Calu3 (cell line): ENCODE results near the gene MEIG1. TPM values are rescaled to one million over a fixed set of nuclear protein-coding genes. Genes with fewer than 3 reads are reported as not detected.
"Not testable (repeated sequence)": the region's sequence is repeated elsewhere in the genome, so short reads cannot be mapped to it uniquely, and the experiment has no call there.

Experiments
- BruUV-seq: library from RNA; stranded (reverse); fragments of 400-500 nt; replicated peaks from 2 replicates; lab custom pipeline; 2021; lab: Mats Ljungman, UMichigan
- CTCF ChIA-PET: fragments of 300-600 bp; sonication (Branson Sonifier 250); formaldehyde crosslinking; loops from one replicate; lab custom pipeline; 2022; ENCODE audit warnings: antibody characterized with exemption; lab: Charles Lee
- DNase-seq: peaks from one replicate; pipeline ENCODE4 v3.0.0; 2022
- H3K27ac Mint-ChIP-seq: one replicate; pipeline ENCODE4 v1.8.0; 2022; ENCODE audit warnings: mixed read lengths; ENCODE audit not compliant: unreplicated experiment
- H3K27me3 Mint-ChIP-seq: one replicate; pipeline ENCODE4 v1.8.0; 2022; ENCODE audit warnings: mixed read lengths; ENCODE audit not compliant: unreplicated experiment
- H3K36me3 Mint-ChIP-seq: one replicate; pipeline ENCODE4 v1.8.0; 2022; ENCODE audit warnings: mild to moderate bottlenecking, moderate library complexity, mixed read lengths; ENCODE audit not compliant: insufficient read depth, unreplicated experiment
- H3K4me1 Mint-ChIP-seq: one replicate; pipeline ENCODE4 v1.8.0; 2022; ENCODE audit warnings: mild to moderate bottlenecking, low read depth, mixed read lengths; ENCODE audit not compliant: unreplicated experiment
- H3K4me3 Mint-ChIP-seq: one replicate; pipeline ENCODE4 v1.8.0; 2022; ENCODE audit warnings: mild to moderate bottlenecking, low read depth, moderate library complexity, mixed read lengths; ENCODE audit not compliant: unreplicated experiment
- H3K9me3 Mint-ChIP-seq: one replicate; pipeline ENCODE4 v1.8.0; 2022; ENCODE audit warnings: low read depth, mixed read lengths; ENCODE audit not compliant: unreplicated experiment
- intact Hi-C: fragments of 100-400 bp; cut with micrococcal nuclease; formaldehyde crosslinking; loops from one replicate; pipeline ENCODE4 v1.10.0; 2022; ENCODE audit not compliant: unreplicated experiment
- total RNA-seq: library from RNA; stranded (reverse); gene quantifications from 2 replicates; pipeline ENCODE4 v1.2.3, GENCODE V29; 2022
- TF ChIP-seq, protein P1 (sequence below): fragments of 200-600 bp; IDR thresholded peaks from one replicate; pipeline ENCODE4 v1.8.0; 2022; ENCODE audit warnings: antibody characterized with exemption; ENCODE audit not compliant: unreplicated experiment

The MEIG1 gene
- total RNA-seq, 1 experiment from 2014 or later, result not detected

- intact Hi-C loops, result no loop called here
- H3K9me3 Mint-ChIP-seq, result no peaks in the 10 kb centered on the region
- no peak for DNase-seq
- CTCF ChIA-PET, result interaction anchor here (0.6 kb wide), 1 partner anchor 170 kb away, joined by 5 read pairs; no protein-coding TSS in a partner anchor
- no peak overlapping the region for H3K4me3 Mint-ChIP-seq
- no peaks in the 10 kb centered on the region for H3K36me3 Mint-ChIP-seq
- BruUV-seq, result no TSS peak
- H3K4me1 Mint-ChIP-seq, result no peaks in the 10 kb centered on the region
- TF ChIP-seq, protein P1, sequence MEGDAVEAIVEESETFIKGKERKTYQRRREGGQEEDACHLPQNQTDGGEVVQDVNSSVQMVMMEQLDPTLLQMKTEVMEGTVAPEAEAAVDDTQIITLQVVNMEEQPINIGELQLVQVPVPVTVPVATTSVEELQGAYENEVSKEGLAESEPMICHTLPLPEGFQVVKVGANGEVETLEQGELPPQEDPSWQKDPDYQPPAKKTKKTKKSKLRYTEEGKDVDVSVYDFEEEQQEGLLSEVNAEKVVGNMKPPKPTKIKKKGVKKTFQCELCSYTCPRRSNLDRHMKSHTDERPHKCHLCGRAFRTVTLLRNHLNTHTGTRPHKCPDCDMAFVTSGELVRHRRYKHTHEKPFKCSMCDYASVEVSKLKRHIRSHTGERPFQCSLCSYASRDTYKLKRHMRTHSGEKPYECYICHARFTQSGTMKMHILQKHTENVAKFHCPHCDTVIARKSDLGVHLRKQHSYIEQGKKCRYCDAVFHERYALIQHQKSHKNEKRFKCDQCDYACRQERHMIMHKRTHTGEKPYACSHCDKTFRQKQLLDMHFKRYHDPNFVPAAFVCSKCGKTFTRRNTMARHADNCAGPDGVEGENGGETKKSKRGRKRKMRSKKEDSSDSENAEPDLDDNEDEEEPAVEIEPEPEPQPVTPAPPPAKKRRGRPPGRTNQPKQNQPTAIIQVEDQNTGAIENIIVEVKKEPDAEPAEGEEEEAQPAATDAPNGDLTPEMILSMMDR, result no peak
- H3K27ac Mint-ChIP-seq, result no peak overlapping the region
- no peaks in the 10 kb centered on the region for H3K27me3 Mint-ChIP-seq
Observed at GRCh38 chr10:14967897-14968296, 8.7 kb downstream of the MEIG1 start.

DNA sequence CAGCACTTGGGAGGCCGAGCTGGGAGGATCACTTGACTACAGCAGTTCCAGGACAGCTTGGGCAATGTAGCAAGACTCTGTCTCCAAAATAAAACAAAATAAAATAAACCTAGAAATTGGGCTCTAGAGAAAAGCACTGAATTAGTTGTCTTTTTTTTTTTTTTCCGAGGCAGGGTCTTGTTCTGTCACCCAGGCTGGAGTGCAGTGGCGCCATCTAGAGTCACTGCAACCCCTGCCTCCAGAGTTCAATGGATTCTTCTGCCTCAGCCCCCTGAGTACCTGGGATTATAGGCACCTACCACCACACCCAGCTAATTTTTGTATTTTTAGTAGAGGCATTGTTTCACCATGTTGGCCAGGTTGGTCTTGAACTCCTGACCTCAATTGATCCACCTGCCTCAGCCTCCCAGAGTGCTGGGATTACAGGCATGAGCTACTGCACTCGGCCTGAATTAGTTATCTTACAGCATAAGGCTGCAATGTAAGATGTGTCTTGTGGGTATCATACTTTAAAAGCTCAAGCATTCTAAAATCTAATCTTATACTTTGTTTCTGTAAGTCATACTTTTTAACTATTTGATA is 12.8 kb downstream of the MEIG1 start:
- intact Hi-C loops, result no loop called here
- no peaks in the 10 kb centered on the region for H3K9me3 Mint-ChIP-seq
- H3K4me3 Mint-ChIP-seq, result no peak overlapping the region
- no peaks in the 10 kb centered on the region for H3K36me3 Mint-ChIP-seq
- TF ChIP-seq, protein P1, result peak; percentile 42
- no peak overlapping the region for H3K27ac Mint-ChIP-seq
- H3K27me3 Mint-ChIP-seq, result no peaks in the 10 kb centered on the region
- H3K4me1 Mint-ChIP-seq, result no peaks in the 10 kb centered on the region
- CTCF ChIA-PET, result interaction anchor here (0.7 to 1.5 kb wide), 3 partner anchors 243 to 775 kb away, joined by 3 to 4 read pairs (median 3); no protein-coding TSS in a partner anchor
- DNase-seq, result peak; percentile 44
- no TSS peak for BruUV-seq

DNA sequence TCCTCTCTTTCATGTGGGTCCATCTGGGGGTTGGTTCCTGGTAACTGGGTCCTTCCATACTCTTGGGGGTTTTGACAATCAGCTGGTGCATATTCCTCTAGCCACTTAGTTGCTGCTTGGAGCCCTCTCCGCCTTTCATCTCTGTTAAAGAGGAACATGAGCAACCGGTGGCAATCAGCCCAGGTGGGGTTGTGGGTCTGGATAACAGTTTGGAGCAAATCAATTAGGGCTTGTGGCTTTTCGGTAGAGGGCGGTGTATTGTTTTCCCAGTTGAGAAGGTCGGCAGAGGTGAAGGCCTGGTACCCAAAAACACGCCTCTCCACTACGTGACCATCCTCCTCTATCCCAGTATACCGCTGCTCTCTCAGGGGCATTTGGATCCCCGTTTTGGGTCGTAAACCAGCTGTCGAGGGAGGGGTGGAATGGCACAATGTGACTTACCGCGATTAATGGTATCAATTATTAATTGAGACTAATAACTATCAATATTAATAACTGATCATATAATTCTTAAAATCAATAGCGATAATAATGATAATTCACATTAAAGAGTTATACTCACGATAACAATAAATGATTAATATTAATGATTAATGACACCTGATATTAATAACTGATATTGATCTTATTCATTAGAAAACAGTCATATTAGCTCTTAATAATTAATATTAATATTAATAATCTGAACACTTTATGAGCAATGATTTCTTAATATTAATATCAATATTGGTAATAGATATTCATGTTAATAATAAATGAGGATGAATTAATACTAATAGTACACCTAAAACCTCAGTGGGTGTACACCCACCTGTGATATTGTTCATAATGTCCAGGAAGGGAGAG is 15.2 kb downstream of the MEIG1 start:
- intact Hi-C loops, result not testable (repeated sequence)

DNA sequence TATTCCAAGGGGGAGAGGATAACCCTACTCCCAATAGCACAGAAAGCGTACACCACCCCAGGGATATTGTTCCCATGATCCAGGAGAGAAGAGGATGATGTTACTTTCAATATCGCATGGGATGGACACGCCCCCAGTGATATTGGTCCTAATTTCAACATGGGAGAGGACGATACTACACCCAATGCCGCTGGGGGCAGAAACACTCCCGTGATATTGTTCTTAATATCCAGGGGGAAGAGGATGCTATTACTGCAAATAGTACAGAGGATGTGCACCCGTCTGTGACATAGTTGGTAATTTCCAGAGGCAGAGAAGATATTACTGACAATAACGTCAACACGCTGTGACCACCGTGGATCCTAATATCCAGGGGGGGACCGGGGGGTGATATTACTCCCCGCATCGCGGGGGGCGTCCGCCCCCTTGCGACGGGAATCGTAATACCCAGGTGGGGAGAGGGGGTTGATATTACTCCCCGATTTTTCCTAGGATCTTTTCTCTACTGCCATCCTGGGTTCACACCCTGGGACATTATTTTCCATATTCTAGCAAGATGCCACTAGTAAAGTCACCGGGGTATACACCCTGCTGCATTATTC is 16.6 kb downstream of the MEIG1 start:
- Mint-ChIP-seq H3K9me3 (no peaks in the 10 kb centered on the region), H3K36me3 (no peaks in the 10 kb centered on the region), H3K27me3 (no peaks in the 10 kb centered on the region), H3K4me1 (no peaks in the 10 kb centered on the region), H3K27ac (no peak overlapping the region), H3K4me3 (no peak overlapping the region)
- CTCF ChIA-PET, result no interaction called here
- TF ChIP-seq, protein P1, result no peak
- no peak for DNase-seq
- no TSS peak for BruUV-seq
- intact Hi-C loops, result no loop called here

More for the DNA sequence above, 15.2 kb downstream of the MEIG1 start:
- not testable (repeated sequence) for H3K4me1 Mint-ChIP-seq, H3K27ac Mint-ChIP-seq, H3K4me3 Mint-ChIP-seq, H3K9me3 Mint-ChIP-seq, H3K27me3 Mint-ChIP-seq, BruUV-seq, DNase-seq, H3K36me3 Mint-ChIP-seq
- CTCF ChIA-PET, result interaction anchor here (0.7 kb wide), 1 partner anchor 97 kb away, joined by 4 read pairs; no protein-coding TSS in a partner anchor
